HEK293 (cell line): ENCODE results near the gene NEK11.

Source experiments
- CTCF ChIA-PET: fragments of 350-600 bp; formaldehyde crosslinking; extraction: SDS; loops from one replicate; lab custom pipeline; 2021; ENCODE audit warnings: antibody characterized with exemption; lab: Yijun Ruan, JAX
- POLR2A ChIA-PET: fragments of 300-600 bp; formaldehyde crosslinking; extraction: SDS; loops from one replicate; lab custom pipeline; 2020; ENCODE audit warnings: antibody characterized with exemption, inconsistent platforms; lab: Yijun Ruan, JAX
- H3K27ac ChIP-seq: fragments of 200-500 bp; sonication (Bioruptor generic); 2 replicates; pipeline ENCODE4 v1.5.1; 2014; ENCODE audit warnings: low read depth, low read length, control low read depth, inconsistent platforms; ENCODE audit errors: extremely low read depth
- H3K36me3 ChIP-seq, 2 experiments: fragments of 200-500 bp in 1 of 2; sonication (Bioruptor generic) in 1 of 2; 1 replicate in 1 of 2; 2 replicates in 1 of 2; pipeline ENCODE4 v1.5.1; 2014 to 2017; ENCODE audit warnings: inconsistent platforms in 2 of 2, low read length in 2 of 2; ENCODE audit not compliant: control insufficient read depth in 2 of 2, insufficient read depth in 1 of 2
- H3K4me1 ChIP-seq: fragments of 200-500 bp; sonication (Bioruptor generic); 2 replicates; pipeline ENCODE4 v1.5.1; 2014; ENCODE audit warnings: mild to moderate bottlenecking, low read length, inconsistent platforms; ENCODE audit not compliant: control insufficient read depth, insufficient read depth
- H3K4me3 ChIP-seq: 2 replicates; pipeline ENCODE4 v1.5.1; 2011; ENCODE audit warnings: low read depth, mild to moderate bottlenecking, control low read depth, low read length, moderate library complexity
- H3K9me3 ChIP-seq: fragments of 200-500 bp; sonication (Bioruptor generic); 2 replicates; pipeline ENCODE4 v1.5.1; 2014; ENCODE audit warnings: low read depth, low read length, inconsistent platforms; ENCODE audit not compliant: control insufficient read depth, insufficient read depth
- HIC1 ChIP-seq: fragments of 450-650 bp; formaldehyde crosslinking; IDR thresholded peaks from 2 replicates; pipeline ENCODE4 v1.5.1; 2016; ENCODE audit warnings: missing biosample characterization, missing genetic modification characterization
- KLF9 ChIP-seq: fragments of 450-650 bp; formaldehyde crosslinking; IDR thresholded peaks from 2 replicates; pipeline ENCODE4 v1.5.1; 2016; ENCODE audit warnings: missing biosample characterization, missing genetic modification characterization, low read depth
- MYNN ChIP-seq: fragments of 450-650 bp; formaldehyde crosslinking; IDR thresholded peaks from 2 replicates; pipeline ENCODE4 v1.5.1; 2016; ENCODE audit warnings: missing biosample characterization, missing genetic modification characterization, borderline replicate concordance
- MZF1 ChIP-seq: fragments of 450-650 bp; formaldehyde crosslinking; IDR thresholded peaks from 2 replicates; pipeline ENCODE4 v1.5.1; 2017; ENCODE audit warnings: missing biosample characterization, missing genetic modification characterization, borderline replicate concordance
- REST ChIP-seq: fragments of 450-650 bp; formaldehyde crosslinking; IDR thresholded peaks from 2 replicates; pipeline ENCODE4 v1.5.1; 2016; ENCODE audit warnings: missing biosample characterization, missing genetic modification characterization
- TCF7L2 ChIP-seq: IDR thresholded peaks from 2 replicates; pipeline ENCODE4 v1.6.1; 2011; ENCODE audit warnings: low read depth, mild to moderate bottlenecking, inconsistent platforms, low read length, moderate library complexity, borderline replicate concordance
- ZBTB1 ChIP-seq: fragments of 450-650 bp; formaldehyde crosslinking; IDR thresholded peaks from 2 replicates; pipeline ENCODE4 v1.5.1; 2016; ENCODE audit warnings: missing biosample characterization, missing genetic modification characterization
- ZBTB6 ChIP-seq: fragments of 450-650 bp; formaldehyde crosslinking; IDR thresholded peaks from 2 replicates; pipeline ENCODE4 v1.5.1; 2017; ENCODE audit warnings: missing biosample characterization, missing genetic modification characterization
- ZEB2 ChIP-seq: fragments of 450-650 bp; formaldehyde crosslinking; IDR thresholded peaks from 2 replicates; pipeline ENCODE4 v1.5.1; 2016; ENCODE audit warnings: missing biosample characterization, missing genetic modification characterization
- ZNF132 ChIP-seq: fragments of 450-650 bp; formaldehyde crosslinking; IDR thresholded peaks from 2 replicates; pipeline ENCODE4 v1.5.1; 2017; ENCODE audit warnings: missing biosample characterization, missing genetic modification characterization, borderline replicate concordance
- ZNF16 ChIP-seq: fragments of 450-650 bp; formaldehyde crosslinking; IDR thresholded peaks from 2 replicates; pipeline ENCODE4 v1.5.1; 2016; ENCODE audit warnings: low read depth, missing biosample characterization, missing genetic modification characterization
- ZNF184 ChIP-seq: fragments of 450-650 bp; IDR thresholded peaks from 2 replicates; pipeline ENCODE4 v1.5.1; 2018; ENCODE audit warnings: missing biosample characterization, mild to moderate bottlenecking, missing genetic modification characterization
- ZNF26 ChIP-seq: fragments of 450-650 bp; formaldehyde crosslinking; IDR thresholded peaks from 2 replicates; pipeline ENCODE4 v1.5.1; 2016; ENCODE audit warnings: missing biosample characterization, missing genetic modification characterization
- ZNF518A ChIP-seq: fragments of 450-650 bp; formaldehyde crosslinking; conservative IDR thresholded peaks from 2 replicates; pipeline ENCODE4 v1.5.1; 2016; ENCODE audit warnings: low read depth, missing biosample characterization, missing genetic modification characterization
- ZNF561 ChIP-seq: fragments of 450-650 bp; IDR thresholded peaks from 2 replicates; pipeline ENCODE4 v1.5.1; 2018; ENCODE audit warnings: missing biosample characterization, missing genetic modification characterization, borderline replicate concordance
- ZNF585B ChIP-seq: fragments of 450-650 bp; formaldehyde crosslinking; IDR thresholded peaks from 2 replicates; pipeline ENCODE4 v1.5.1; 2016; ENCODE audit warnings: missing biosample characterization, missing genetic modification characterization
- ZNF654 ChIP-seq: fragments of 450-650 bp; formaldehyde crosslinking; IDR thresholded peaks from 2 replicates; pipeline ENCODE4 v1.5.1; 2016; ENCODE audit warnings: low read depth, missing biosample characterization, missing genetic modification characterization
- ZNF664 ChIP-seq: fragments of 450-650 bp; formaldehyde crosslinking; IDR thresholded peaks from 2 replicates; pipeline ENCODE4 v1.5.1; 2016; ENCODE audit warnings: missing biosample characterization, missing genetic modification characterization
- ZNF776 ChIP-seq: fragments of 450-650 bp; formaldehyde crosslinking; IDR thresholded peaks from 2 replicates; pipeline ENCODE4 v1.5.0; 2017; ENCODE audit warnings: missing biosample characterization, missing genetic modification characterization, borderline replicate concordance
- ZSCAN18 ChIP-seq: fragments of 450-650 bp; formaldehyde crosslinking; IDR thresholded peaks from 2 replicates; pipeline ENCODE4 v1.5.1; 2016; ENCODE audit warnings: missing biosample characterization, missing genetic modification characterization

Gene NEK11

GRCh38 chr3:131192701-131193100, 166.0 kb downstream of the NEK11 start:
- H3K4me1 ChIP-seq, result no peaks in the 10 kb centered on the region
- no peaks in the 10 kb centered on the region for H3K36me3 ChIP-seq
- H3K4me3 ChIP-seq, result no peak overlapping the region
- H3K9me3 ChIP-seq, result no peaks in the 10 kb centered on the region
- ChIA-PET POLR2A (no interaction called here), CTCF (no interaction called here)
- H3K27ac ChIP-seq, result no peak overlapping the region
- TF ChIP-seq ZNF664, result no peak
- no peak for TF ChIP-seq ZNF585B (tag by site-specific recombination)
- TF ChIP-seq ZBTB1, result no peak
- no peak for TF ChIP-seq ZNF518A (tag by site-specific recombination)
- TF ChIP-seq MYNN (tag by site-specific recombination), result no peak
- TF ChIP-seq ZNF776 (tag by site-specific recombination), result no peak
- no peak for TF ChIP-seq ZSCAN18 (tag by site-specific recombination)
- no peak for TF ChIP-seq ZNF561 (tag by site-specific recombination)
- no peak for TF ChIP-seq TCF7L2
- no peak for TF ChIP-seq ZEB2
- TF ChIP-seq ZNF16 (tag by site-specific recombination), result no peak
- no peak for TF ChIP-seq ZNF184 (tag by site-specific recombination)
- TF ChIP-seq ZNF26 (tag by site-specific recombination), result no peak
- no peak for TF ChIP-seq ZNF654 (tag by site-specific recombination)

GRCh38 chr3:131193641-131194238, 167.1 kb downstream of the NEK11 start:
- H3K4me3 ChIP-seq, result no peak overlapping the region
- no peaks in the 10 kb centered on the region for H3K4me1 ChIP-seq
- ChIA-PET CTCF (no interaction called here), POLR2A (no interaction called here)
- no peaks in the 10 kb centered on the region for H3K36me3 ChIP-seq
- H3K9me3 ChIP-seq, result no peaks in the 10 kb centered on the region
- H3K27ac ChIP-seq, result no peak overlapping the region
- TF ChIP-seq REST (tag by site-specific recombination), result no peak
- TF ChIP-seq KLF9 (tag by site-specific recombination), result no peak
- no peak for TF ChIP-seq ZBTB6 (tag by site-specific recombination)
- TF ChIP-seq MZF1 (tag by site-specific recombination), result no peak
- no peak for TF ChIP-seq HIC1 (tag by site-specific recombination)
- no peak for TF ChIP-seq ZNF132 (tag by site-specific recombination)
